HCT116 (cell line): Measurements from ENCODE around the gene ZFPL1. TPM values are rescaled to one million over a fixed set of nuclear protein-coding genes. Genes with fewer than 3 reads are reported as not detected.

ENCODE experiments used
- ATAC-seq: fragments of 200-7000 bp; cut with Tn5 transposase; 2 replicates; pipeline ENCODE4 v1.9.1; 2020; ENCODE audit warnings: mild to moderate bottlenecking, moderate library complexity
- BruUV-seq: library from RNA; stranded (reverse); fragments of 400-500 nt; replicated peaks from 2 replicates; lab custom pipeline; 2021; lab: Mats Ljungman, UMichigan
- CTCF ChIA-PET: fragments of 300-600 bp; sonication (Branson Sonifier 250); formaldehyde crosslinking; loops from one replicate; lab custom pipeline; 2021; ENCODE audit warnings: antibody characterized with exemption; lab: Charles Lee
- POLR2A ChIA-PET: fragments of 300-600, 350-600 bp; sonication (Branson Sonifier 250); formaldehyde crosslinking; loops from one replicate; lab custom pipeline; 2021; ENCODE audit warnings: antibody characterized with exemption; lab: Charles Lee
- RAD21 ChIA-PET, 2 experiments: fragments of 300-600 bp; sonication (Branson Sonifier 250); formaldehyde crosslinking; loops; one replicate each; lab custom pipeline; 2023; ENCODE audit warnings: low total read pairs in 2 of 2; ENCODE audit not compliant: uncharacterized antibody in 2 of 2, unreplicated experiment in 2 of 2, low non-redundant PET in 1 of 2; lab: Charles Lee
- DNase-seq: peaks from one replicate; pipeline ENCODE4 v3.0.0-alpha.2; 2010; ENCODE audit warnings: low read depth, low spot score
- H2AFZ ChIP-seq: fragments of 200-600 bp; shearing (Covaris generic), sonication (generic); 2 replicates; pipeline ENCODE4 v1.6.1; 2017; ENCODE audit warnings: low read depth, mixed run types, mixed read lengths, antibody characterized with exemption, low read length; ENCODE audit not compliant: poor library complexity, severe bottlenecking
- H3K27ac ChIP-seq: 2 replicates; pipeline ENCODE4 v1.5.1; 2012; ENCODE audit warnings: low read depth, low read length
- H3K27me3 ChIP-seq: fragments of 200-600 bp; sonication (generic); 2 replicates; pipeline ENCODE4 v1.6.1; 2016; ENCODE audit warnings: mixed run types, low read length, mixed read lengths; ENCODE audit not compliant: insufficient read depth
- H3K36me3 ChIP-seq, 2 experiments: fragments of 200-500 bp in 1 of 2; fragments of 200-600 bp in 1 of 2; sonication (Bioruptor generic) in 1 of 2; sonication (generic) in 1 of 2; 2 replicates each; pipeline versions ENCODE4 v1.5.1 to v1.6.1; 2014 to 2016; ENCODE audit warnings: low read length in 2 of 2, inconsistent platforms in 1 of 2, mixed read lengths in 1 of 2, mixed run types in 1 of 2; ENCODE audit not compliant: insufficient read depth in 2 of 2, control insufficient read depth in 1 of 2
- H3K4me1 ChIP-seq, 2 experiments: fragments of 200-600 bp in 1 of 2; sonication (generic) in 1 of 2; 2 replicates each; pipeline versions ENCODE4 v1.5.1 to v1.6.1; 2012 to 2017; ENCODE audit warnings: low read length in 2 of 2, inconsistent platforms in 1 of 2, mild to moderate bottlenecking in 1 of 2, mixed read lengths in 1 of 2, mixed run types in 1 of 2, moderate library complexity in 1 of 2; ENCODE audit not compliant: insufficient read depth in 2 of 2, control insufficient read depth in 1 of 2
- H3K4me2 ChIP-seq: fragments of 200-600 bp; sonication (generic); 2 replicates; pipeline ENCODE4 v1.6.1; 2017; ENCODE audit warnings: mixed run types, low read length, mixed read lengths
- H3K4me3 ChIP-seq, 2 experiments: fragments of 200-600 bp in 1 of 2; sonication (generic) in 1 of 2; replicated peaks in 1 of 2; 2 replicates each; pipeline ENCODE4 v1.5.1; 2011 to 2016; ENCODE audit warnings: low read length in 2 of 2, control low read depth in 1 of 2, low read depth in 1 of 2, mild to moderate bottlenecking in 1 of 2, mixed read lengths in 1 of 2, mixed run types in 1 of 2
- H3K79me2 ChIP-seq: fragments of 200-600 bp; sonication (generic); 2 replicates; pipeline ENCODE4 v1.6.1; 2017; ENCODE audit warnings: mild to moderate bottlenecking, mixed run types, low read length, moderate library complexity, mixed read lengths; ENCODE audit not compliant: insufficient read depth
- H3K9ac ChIP-seq: fragments of 200-600 bp; sonication (generic); 2 replicates; pipeline ENCODE4 v1.6.1; 2016; ENCODE audit warnings: low read length, mixed read lengths
- H3K9me2 ChIP-seq: fragments of 200-600 bp; sonication (generic), shearing (Covaris generic); 2 replicates; pipeline ENCODE4 v1.6.1; 2017; ENCODE audit warnings: mixed run types, mild to moderate bottlenecking, moderate library complexity; ENCODE audit not compliant: insufficient read depth
- H3K9me3 ChIP-seq, 2 experiments: fragments of 200-500 bp in 1 of 2; fragments of 200-600 bp in 1 of 2; sonication (Bioruptor generic) in 1 of 2; sonication (generic) in 1 of 2; 2 replicates each; pipeline ENCODE4 v1.6.1; 2014 to 2017; ENCODE audit warnings: low read length in 2 of 2, mixed read lengths in 2 of 2, inconsistent platforms in 1 of 2, low read depth in 1 of 2, mild to moderate bottlenecking in 1 of 2, mixed run types in 1 of 2, moderate library complexity in 1 of 2; ENCODE audit not compliant: control insufficient read depth in 1 of 2, insufficient read depth in 1 of 2
- H4K20me1 ChIP-seq: fragments of 200-600 bp; sonication (generic), shearing (Covaris generic); 2 replicates; pipeline ENCODE4 v1.6.1; 2017; ENCODE audit warnings: mixed run types, mild to moderate bottlenecking, moderate library complexity; ENCODE audit not compliant: insufficient read depth
- ATF3 ChIP-seq: IDR thresholded peaks from 2 replicates; pipeline ENCODE4 v1.6.1; 2012
- CBX3 ChIP-seq: IDR thresholded peaks from 2 replicates; pipeline ENCODE4 v1.6.1; 2012; ENCODE audit warnings: low read depth
- CTCF ChIP-seq, 3 experiments: fragments of 200-600 bp in 1 of 3; sonication (generic) in 1 of 3; IDR thresholded peaks in 2 of 3; conservative IDR thresholded peaks in 1 of 3; 2 replicates each; pipeline ENCODE4 v1.5.1; 2012 to 2017; ENCODE audit warnings: low read depth in 2 of 3, low read length in 2 of 3, antibody characterized with exemption in 1 of 3, borderline replicate concordance in 1 of 3, control low read depth in 1 of 3, mild to moderate bottlenecking in 1 of 3, mixed read lengths in 1 of 3, mixed run types in 1 of 3, moderate library complexity in 1 of 3; ENCODE audit not compliant: insufficient read depth in 1 of 3
- EZH2 ChIP-seq: fragments of 200-600 bp; sonication (generic); IDR thresholded peaks from 2 replicates; pipeline ENCODE4 v1.6.1; 2017; ENCODE audit warnings: antibody characterized with exemption, mixed run types
- EZH2phosphoT487 ChIP-seq: fragments of 200-600 bp; IDR thresholded peaks from 2 replicates; pipeline ENCODE4 v1.6.1; 2018; ENCODE audit warnings: antibody characterized with exemption, borderline replicate concordance
- FOSL1 ChIP-seq: IDR thresholded peaks from 2 replicates; pipeline ENCODE4 v1.6.1; 2012; ENCODE audit warnings: low read depth
- MAX ChIP-seq: IDR thresholded peaks from 2 replicates; pipeline ENCODE4 v1.6.1; 2012
- POLR2A ChIP-seq: IDR thresholded peaks from 2 replicates; pipeline ENCODE4 v1.7.0; 2011; ENCODE audit warnings: borderline replicate concordance; ENCODE audit not compliant: insufficient read depth, insufficient read length; ENCODE audit errors: extremely low read depth
- SIN3A ChIP-seq: IDR thresholded peaks from 2 replicates; pipeline ENCODE4 v1.6.1; 2012; ENCODE audit warnings: low read depth
- SP1 ChIP-seq: IDR thresholded peaks from 2 replicates; pipeline ENCODE4 v1.6.1; 2012; ENCODE audit warnings: low read depth
- SRF ChIP-seq: IDR thresholded peaks from 2 replicates; pipeline ENCODE4 v1.6.1; 2012; ENCODE audit warnings: low read depth
- TCF7L2 ChIP-seq: IDR thresholded peaks from 2 replicates; pipeline ENCODE4 v1.7.0; 2011; ENCODE audit warnings: borderline replicate concordance, inconsistent platforms; ENCODE audit not compliant: insufficient read depth, insufficient read length; ENCODE audit errors: extremely low read depth
- YY1 ChIP-seq: IDR thresholded peaks from 2 replicates; pipeline ENCODE4 v1.6.1; 2011; ENCODE audit warnings: low read length, low read depth, moderate library complexity, mild to moderate bottlenecking; ENCODE audit not compliant: insufficient replicate concordance; ENCODE audit errors: extremely low read depth
- intact Hi-C: fragments of 100-400 bp; cut with micrococcal nuclease; formaldehyde crosslinking; loops from 2 replicates; pipeline ENCODE4 v1.10.0; 2022
- total RNA-seq: library from RNA; stranded (reverse); gene quantifications from one replicate; pipeline ENCODE4 v1.2.1, GENCODE V29; 2021; ENCODE audit not compliant: unreplicated experiment

The ZFPL1 gene
- total RNA-seq, 1 experiment from 2014 or later: 35.3 TPM

GRCh38 chr11:65089621-65090020 lies 5.6 kb downstream of the ZFPL1 start:
- Histone ChIP-seq H3K4me2 (no peak overlapping the region), H3K27me3 (no peaks in the 10 kb centered on the region), H3K36me3 (peaks cover 0 to 18% of the 10 kb centered on the region in 2 experiments; a peak in 1 of 4 replicates), H4K20me1 (no peaks in the 10 kb centered on the region), H3K4me1 (peaks cover 2 to 7% of the 10 kb centered on the region in 2 experiments; a peak in 2 of 4 replicates), H3K79me2 (peaks cover 2% of the 10 kb centered on the region; the same call in 1 of the 2 replicates), H3K27ac (no peak overlapping the region), H3K9me2 (no peaks in the 10 kb centered on the region), H3K9ac (no peak overlapping the region), H3K9me3 (no peaks in the 10 kb centered on the region), H3K4me3 (no peak overlapping the region), H2AFZ (no peak overlapping the region)
- DNase-seq (no peak), ATAC-seq (no peak)
- ChIA-PET CTCF (interaction anchor here (1.3 kb wide), 1 partner anchor 21 kb away, joined by 4 read pairs; no protein-coding TSS in a partner anchor), RAD21 (no interaction called here), POLR2A (no interaction called here)
- intact Hi-C loops: no loop called here
- BruUV-seq: no TSS peak
- no peak for TF ChIP-seq SP1
- TF ChIP-seq CTCF (IDR thresholded peaks at IDR 0.05 in 2 of 3, conservative IDR thresholded peaks at IDR 0.05 in 1 of 3; ENCODE audit: borderline replicate concordance in 1 of 3, insufficient read depth in 1 of 3, low read depth in 2 of 3, low read length in 2 of 3): no peak; a peak in 1 of 6 replicates
- no peak for TF ChIP-seq SIN3A
- no peak for TF ChIP-seq FOSL1
- TF ChIP-seq SRF: no peak
- TF ChIP-seq YY1: no peak
- TF ChIP-seq CBX3: no peak
- TF ChIP-seq ATF3: no peak
- no peak for TF ChIP-seq TCF7L2
- TF ChIP-seq EZH2phosphoT487: no peak
- TF ChIP-seq MAX: no peak
- no peak for TF ChIP-seq POLR2A
- TF ChIP-seq EZH2: no peak
